ENCODE data around the gene GPHN.

The GPHN gene

GRCh38 chr14:67079846-67080245 lies 571.9 kb downstream of the GPHN start:
- Histone ChIP-seq H3K36me3 (ENCODE audit: insufficient read depth, low read depth, low read length) (no peaks in the 10 kb centered on the region), H3K4me3 (ENCODE audit: low read length) (no peak overlapping the region), H3K27ac (ENCODE audit: low read length) (no peak overlapping the region), H3K27me3 (ENCODE audit: insufficient read depth, low read length) (no peaks in the 10 kb centered on the region), H3K9me3 (ENCODE audit: insufficient read depth, low read depth, low read length) (peaks cover 3% of the 10 kb centered on the region; the same call in 1 of the 2 replicates), H3K9ac (ENCODE audit: low read depth, low read length) (no peak overlapping the region), H3K4me1 (ENCODE audit: insufficient read depth, low read length) (no peaks in the 10 kb centered on the region)

- no peaks in the 10 kb centered on the region for H3K27me3 ChIP-seq (ENCODE audit: insufficient read depth, low read length)
- H3K9ac ChIP-seq (ENCODE audit: low read depth, low read length): no peak overlapping the region
- no peak overlapping the region for H3K4me3 ChIP-seq (ENCODE audit: low read length)
- H3K36me3 ChIP-seq (ENCODE audit: insufficient read depth, low read depth, low read length): no peaks in the 10 kb centered on the region
- no peak overlapping the region for H3K27ac ChIP-seq (ENCODE audit: low read length)
- peaks cover 3% of the 10 kb centered on the region; the same call in 1 of the 2 replicates for H3K9me3 ChIP-seq (ENCODE audit: insufficient read depth, low read depth, low read length)
- H3K4me1 ChIP-seq (ENCODE audit: insufficient read depth, low read length): peaks cover 6% of the 10 kb centered on the region; the same call in 1 of the 2 replicates
These were observed 600.3 kb downstream of the GPHN start for GRCh38 chr14:67108230-67108629.

- H3K27me3 ChIP-seq (ENCODE audit: insufficient read depth, low read length): no peaks in the 10 kb centered on the region
- peaks cover under 1% of the 10 kb centered on the region; the same call in 1 of the 2 replicates for H3K9me3 ChIP-seq (ENCODE audit: insufficient read depth, low read depth, low read length)
- no peaks in the 10 kb centered on the region for H3K36me3 ChIP-seq (ENCODE audit: insufficient read depth, low read depth, low read length)
- no peak overlapping the region for H3K9ac ChIP-seq (ENCODE audit: low read depth, low read length)
- H3K4me1 ChIP-seq (ENCODE audit: insufficient read depth, low read length): peaks cover 6% of the 10 kb centered on the region; the same call in 1 of the 2 replicates
- H3K27ac ChIP-seq (ENCODE audit: low read length): no peak overlapping the region
- no peak overlapping the region for H3K4me3 ChIP-seq (ENCODE audit: low read length)
These were observed 603.1 kb downstream of the GPHN start for GRCh38 chr14:67111022-67111421.

GRCh38 chr14:67112344-67112743 lies 604.4 kb downstream of the GPHN start:
- H3K9me3 ChIP-seq (ENCODE audit: insufficient read depth, low read depth, low read length): no peaks in the 10 kb centered on the region
- H3K27me3 ChIP-seq (ENCODE audit: insufficient read depth, low read length): no peaks in the 10 kb centered on the region
- peaks cover 6% of the 10 kb centered on the region; the same call in 1 of the 2 replicates for H3K4me1 ChIP-seq (ENCODE audit: insufficient read depth, low read length)
- H3K4me3 ChIP-seq (ENCODE audit: low read length): no peak overlapping the region
- no peaks in the 10 kb centered on the region for H3K36me3 ChIP-seq (ENCODE audit: insufficient read depth, low read depth, low read length)
- H3K9ac ChIP-seq (ENCODE audit: low read depth, low read length): no peak overlapping the region
- no peak overlapping the region for H3K27ac ChIP-seq (ENCODE audit: low read length)

- no peaks in the 10 kb centered on the region for H3K4me1 ChIP-seq (ENCODE audit: insufficient read depth, low read length)
- H3K4me3 ChIP-seq (ENCODE audit: low read length): no peak overlapping the region
- no peak overlapping the region for H3K9ac ChIP-seq (ENCODE audit: low read depth, low read length)
- H3K9me3 ChIP-seq (ENCODE audit: insufficient read depth, low read depth, low read length): no peaks in the 10 kb centered on the region
- H3K27ac ChIP-seq (ENCODE audit: low read length): no peak overlapping the region
- H3K27me3 ChIP-seq (ENCODE audit: insufficient read depth, low read length): no peaks in the 10 kb centered on the region
- H3K36me3 ChIP-seq (ENCODE audit: insufficient read depth, low read depth, low read length): no peaks in the 10 kb centered on the region
These were observed 619.2 kb downstream of the GPHN start for GRCh38 chr14:67127174-67127573.

- H3K27ac ChIP-seq (ENCODE audit: low read length): no peak overlapping the region
- H3K36me3 ChIP-seq (ENCODE audit: insufficient read depth, low read depth, low read length): no peaks in the 10 kb centered on the region
- H3K9me3 ChIP-seq (ENCODE audit: insufficient read depth, low read depth, low read length): no peaks in the 10 kb centered on the region
- no peak overlapping the region for H3K9ac ChIP-seq (ENCODE audit: low read depth, low read length)
- H3K4me3 ChIP-seq (ENCODE audit: low read length): no peak overlapping the region
- H3K4me1 ChIP-seq (ENCODE audit: insufficient read depth, low read length): no peaks in the 10 kb centered on the region
- no peaks in the 10 kb centered on the region for H3K27me3 ChIP-seq (ENCODE audit: insufficient read depth, low read length)
These were observed 621.8 kb downstream of the GPHN start for GRCh38 chr14:67129768-67130167.

- H3K9me3 ChIP-seq (ENCODE audit: insufficient read depth, low read depth, low read length): no peaks in the 10 kb centered on the region
- H3K4me3 ChIP-seq (ENCODE audit: low read length): no peak overlapping the region
- no peak overlapping the region for H3K9ac ChIP-seq (ENCODE audit: low read depth, low read length)
- no peaks in the 10 kb centered on the region for H3K4me1 ChIP-seq (ENCODE audit: insufficient read depth, low read length)
- no peak overlapping the region for H3K27ac ChIP-seq (ENCODE audit: low read length)
- no peaks in the 10 kb centered on the region for H3K27me3 ChIP-seq (ENCODE audit: insufficient read depth, low read length)
- no peaks in the 10 kb centered on the region for H3K36me3 ChIP-seq (ENCODE audit: insufficient read depth, low read depth, low read length)
These were observed 623.7 kb downstream of the GPHN start for GRCh38 chr14:67131691-67132090.

GRCh38 chr14:67133144-67133543 lies 625.2 kb downstream of the GPHN start:
- H3K9me3 ChIP-seq (ENCODE audit: insufficient read depth, low read depth, low read length): no peaks in the 10 kb centered on the region
- no peak overlapping the region for H3K27ac ChIP-seq (ENCODE audit: low read length)
- no peaks in the 10 kb centered on the region for H3K27me3 ChIP-seq (ENCODE audit: insufficient read depth, low read length)
- H3K36me3 ChIP-seq (ENCODE audit: insufficient read depth, low read depth, low read length): no peaks in the 10 kb centered on the region
- no peak overlapping the region for H3K4me3 ChIP-seq (ENCODE audit: low read length)
- H3K9ac ChIP-seq (ENCODE audit: low read depth, low read length): no peak overlapping the region
- no peaks in the 10 kb centered on the region for H3K4me1 ChIP-seq (ENCODE audit: insufficient read depth, low read length)

GRCh38 chr14:67133595-67134441 lies 625.9 kb downstream of the GPHN start:
- H3K27me3 ChIP-seq (ENCODE audit: insufficient read depth, low read length): no peaks in the 10 kb centered on the region
- H3K36me3 ChIP-seq (ENCODE audit: insufficient read depth, low read depth, low read length): no peaks in the 10 kb centered on the region
- no peaks in the 10 kb centered on the region for H3K4me1 ChIP-seq (ENCODE audit: insufficient read depth, low read length)
- no peaks in the 10 kb centered on the region for H3K9me3 ChIP-seq (ENCODE audit: insufficient read depth, low read depth, low read length)
- H3K9ac ChIP-seq (ENCODE audit: low read depth, low read length): no peak overlapping the region
- H3K4me3 ChIP-seq (ENCODE audit: low read length): no peak overlapping the region
- H3K27ac ChIP-seq (ENCODE audit: low read length): no peak overlapping the region

- Histone ChIP-seq H3K27me3 (ENCODE audit: insufficient read depth, low read length) (no peaks in the 10 kb centered on the region), H3K4me3 (ENCODE audit: low read length) (no peak overlapping the region), H3K36me3 (ENCODE audit: insufficient read depth, low read depth, low read length) (no peaks in the 10 kb centered on the region), H3K9me3 (ENCODE audit: insufficient read depth, low read depth, low read length) (no peaks in the 10 kb centered on the region), H3K4me1 (ENCODE audit: insufficient read depth, low read length) (no peaks in the 10 kb centered on the region), H3K9ac (ENCODE audit: low read depth, low read length) (no peak overlapping the region), H3K27ac (ENCODE audit: low read length) (no peak overlapping the region)
These were observed 629.9 kb downstream of the GPHN start for GRCh38 chr14:67137744-67138371.

GRCh38 chr14:67140556-67140955 lies 632.6 kb downstream of the GPHN start:
- Histone ChIP-seq H3K27me3 (ENCODE audit: insufficient read depth, low read length) (no peaks in the 10 kb centered on the region), H3K9ac (ENCODE audit: low read depth, low read length) (no peak overlapping the region), H3K36me3 (ENCODE audit: insufficient read depth, low read depth, low read length) (no peaks in the 10 kb centered on the region)

More at GRCh38 chr14:67140556-67140955, 632.6 kb downstream of the GPHN start:
- H3K4me1 ChIP-seq (ENCODE audit: insufficient read depth, low read length): no peaks in the 10 kb centered on the region
- no peaks in the 10 kb centered on the region for H3K9me3 ChIP-seq (ENCODE audit: insufficient read depth, low read depth, low read length)
- H3K4me3 ChIP-seq (ENCODE audit: low read length): no peak overlapping the region
- no peak overlapping the region for H3K27ac ChIP-seq (ENCODE audit: low read length)
